GM12878 (cell line): Measurements from ENCODE around the gene SDK2. TPM values are rescaled to one million over a fixed set of nuclear protein-coding genes. Genes with fewer than 3 reads are reported as not detected.

Experiments
- ATAC-seq: fragments of 200-7000 bp; cut with Tn5 transposase; 3 replicates; pipeline ENCODE4 v1.9.1; 2020; ENCODE audit warnings: mild to moderate bottlenecking, moderate library complexity
- BruUV-seq: library from RNA; stranded (reverse); fragments of 400-500 nt; replicated peaks from 2 replicates; lab custom pipeline; 2021; lab: Mats Ljungman, UMichigan
- CTCF ChIA-PET: fragments of 300-600 bp; sonication (Branson Sonifier 250); formaldehyde crosslinking; extraction: SDS; loops from one replicate; lab custom pipeline; 2021; ENCODE audit warnings: inconsistent platforms; lab: Yijun Ruan, JAX
- POLR2A ChIA-PET: fragments of 350-600 bp; formaldehyde crosslinking; extraction: SDS; loops from one replicate; lab custom pipeline; 2021; ENCODE audit warnings: inconsistent platforms; lab: Charles Lee
- RAD21 ChIA-PET: fragments of 300-600 bp; sonication (Branson Sonifier 250); formaldehyde crosslinking; loops from one replicate; lab custom pipeline; 2023; ENCODE audit warnings: antibody characterized with exemption; ENCODE audit not compliant: unreplicated experiment; lab: Charles Lee
- SMC1A ChIA-PET: fragments of 300-600 bp; sonication (Branson Sonifier 250); formaldehyde crosslinking; loops from one replicate; lab custom pipeline; 2023; ENCODE audit not compliant: unreplicated experiment, uncharacterized antibody; lab: Charles Lee
- DNase-seq: peaks from one replicate; pipeline ENCODE4 v3.0.0-alpha.2; 2011; ENCODE audit warnings: low read depth, low spot score
- FAIRE-seq: peaks from 3 replicates; lab custom pipeline; 2011; peaks lifted over from hg19 to GRCh38; lab: Jason Lieb, UNC
- H2AFZ ChIP-seq: 2 replicates; pipeline ENCODE4 v1.6.0; 2011; ENCODE audit warnings: low read depth, low read length, control low read depth; ENCODE audit not compliant: control insufficient read depth
- H3K27ac ChIP-seq: 2 replicates; pipeline ENCODE4 v1.5.1; 2011; ENCODE audit warnings: control low read depth; ENCODE audit not compliant: control insufficient read depth, insufficient read depth
- H3K27me3 ChIP-seq, 2 experiments: replicated peaks in 1 of 2; 2 replicates each; pipeline versions ENCODE4 v1.6.0 to v1.6.1; 2011; ENCODE audit warnings: low read length in 1 of 2; ENCODE audit not compliant: control insufficient read depth in 2 of 2, insufficient read depth in 2 of 2
- H3K36me3 ChIP-seq, 2 experiments: 2 replicates each; pipeline ENCODE4 v1.5.1; 2011; ENCODE audit warnings: low read length in 1 of 2; ENCODE audit not compliant: control insufficient read depth in 2 of 2, insufficient read depth in 2 of 2
- H3K4me1 ChIP-seq: 2 replicates; pipeline ENCODE4 v1.6.1; 2011; ENCODE audit warnings: mild to moderate bottlenecking, low read length, moderate library complexity, mixed read lengths; ENCODE audit not compliant: control insufficient read depth, insufficient read depth
- H3K4me2 ChIP-seq: 2 replicates; pipeline ENCODE4 v1.6.0; 2011; ENCODE audit warnings: control low read depth; ENCODE audit not compliant: control insufficient read depth, insufficient read depth
- H3K4me3 ChIP-seq: fragments of 200-600 bp; sonication (generic); 2 replicates; pipeline ENCODE4 v1.5.1; 2016
- H3K79me2 ChIP-seq: 2 replicates; pipeline ENCODE4 v1.6.0; 2011; ENCODE audit warnings: low read length; ENCODE audit not compliant: control insufficient read depth, insufficient read depth
- H3K9ac ChIP-seq: 2 replicates; pipeline ENCODE4 v1.8.0; 2011; ENCODE audit warnings: low read length, control low read depth, mixed read lengths; ENCODE audit not compliant: control insufficient read depth, insufficient read depth
- H3K9me3 ChIP-seq: replicated peaks from 3 replicates; pipeline ENCODE4 v1.5.1; 2011; ENCODE audit warnings: mild to moderate bottlenecking, low read length; ENCODE audit not compliant: control insufficient read depth, insufficient read depth
- H4K20me1 ChIP-seq: 2 replicates; pipeline ENCODE4 v1.6.0; 2011; ENCODE audit not compliant: control insufficient read depth, insufficient read depth
- ATF7 ChIP-seq: fragments of 450-650 bp; IDR thresholded peaks from 2 replicates; pipeline ENCODE4 v1.6.1; 2016; ENCODE audit warnings: low read depth, mild to moderate bottlenecking
- BHLHE40 ChIP-seq, 2 experiments: fragments of 450-650 bp in 1 of 2; IDR thresholded peaks; 2 replicates each; pipeline ENCODE4 v1.6.1; 2011 to 2017; ENCODE audit warnings: low read depth in 2 of 2, borderline replicate concordance in 1 of 2, improper control_type of control experiment in 1 of 2, low read length in 1 of 2, mild to moderate bottlenecking in 1 of 2
- CEBPB ChIP-seq, 2 experiments: fragments of 150-350 bp in 1 of 2; IDR thresholded peaks; 2 replicates each; pipeline ENCODE4 v1.6.1; 2012 to 2014; ENCODE audit warnings: low read depth in 2 of 2, low read length in 2 of 2, borderline replicate concordance in 1 of 2, inconsistent platforms in 1 of 2
- DPF2 ChIP-seq: fragments of 450-650 bp; IDR thresholded peaks from 2 replicates; pipeline ENCODE4 v1.6.1; 2017; ENCODE audit warnings: mild to moderate bottlenecking
- GATAD2B ChIP-seq: fragments of 450-650 bp; conservative IDR thresholded peaks from 2 replicates; pipeline ENCODE4 v1.6.1; 2017; ENCODE audit warnings: low read depth, mild to moderate bottlenecking, moderate library complexity
- IKZF1 ChIP-seq: fragments of 450-650 bp; conservative IDR thresholded peaks from 2 replicates; pipeline ENCODE4 v1.6.1; 2017; ENCODE audit warnings: antibody characterized with exemption, mild to moderate bottlenecking
- IKZF2 ChIP-seq, 2 experiments: fragments of 450-650 bp; IDR thresholded peaks; 2 replicates each; pipeline ENCODE4 v1.6.1; 2017; ENCODE audit warnings: mild to moderate bottlenecking in 2 of 2, moderate library complexity in 2 of 2
- JUND ChIP-seq: IDR thresholded peaks from 2 replicates; pipeline ENCODE4 v1.6.1; 2012; ENCODE audit warnings: low read depth, mild to moderate bottlenecking, low read length, improper control_type of control experiment, moderate library complexity
- MTA2 ChIP-seq: fragments of 450-650 bp; IDR thresholded peaks from 2 replicates; pipeline ENCODE4 v1.6.1; 2016; ENCODE audit warnings: low read depth, mild to moderate bottlenecking, moderate library complexity
- NFYB ChIP-seq: IDR thresholded peaks from 2 replicates; pipeline ENCODE4 v1.6.1; 2011; ENCODE audit warnings: low read depth, mild to moderate bottlenecking, low read length, improper control_type of control experiment, moderate library complexity; ENCODE audit not compliant: insufficient read depth
- RELA ChIP-seq: fragments of 450-650 bp; IDR thresholded peaks from 2 replicates; pipeline ENCODE4 v1.8.0; 2014; ENCODE audit warnings: borderline replicate concordance; ENCODE audit not compliant: partially characterized antibody
- SMARCA5 ChIP-seq: fragments of 450-650 bp; IDR thresholded peaks from 2 replicates; pipeline ENCODE4 v1.6.1; 2017; ENCODE audit warnings: mild to moderate bottlenecking
- ZNF592 ChIP-seq: fragments of 450-650 bp; IDR thresholded peaks from 2 replicates; pipeline ENCODE4 v1.6.1; 2017; ENCODE audit warnings: mild to moderate bottlenecking, moderate library complexity
- WGBS: methylation state at CpG from one replicate; pipeline ENCODE4 v1.1.6; 2016; ENCODE audit warnings: low lambda C conversion rate; ENCODE audit not compliant: insufficient replicate concordance, insufficient coverage; ENCODE audit errors: missing lambda C conversion rate; 5-methylcytosine and 5-hydroxymethylcytosine counted together
- in situ Hi-C: fragments of 300-500 bp; cut with MboI; formaldehyde crosslinking; loops from 9 replicates; pipeline ENCODE4 v1.14.3; 2018; ENCODE audit warnings: mixed read lengths
- intact Hi-C: fragments of 100-400 bp; cut with micrococcal nuclease; formaldehyde crosslinking; loops from one replicate; pipeline ENCODE4 v1.14.2; 2022; ENCODE audit not compliant: unreplicated experiment
- polyA plus RNA-seq, 11 experiments: library from polyadenylated mRNA; depleted of rRNA in 4 of 11; unstranded in 6 of 11; stranded (reverse) in 5 of 11; fragments of >200 nt; fragmentation: Nextera tagmentation in 4 of 11; fragmentation: Illumina TruSeq in 1 of 11; extraction: Ambion mirVana in 4 of 11; extraction: Trizol in 1 of 11; gene quantifications; 1 replicate in 1 of 11; 2 replicates in 10 of 11; pipeline versions ENCODE4 v1.2.1 to v1.2.3, GENCODE V29; 2011 to 2016; ENCODE audit warnings: inconsistent platforms in 2 of 11, missing spikeins in 2 of 11, low read depth in 1 of 11
- total RNA-seq, 4 experiments: library from RNA; depleted of rRNA in 3 of 4; stranded (reverse); fragments of >200 nt in 3 of 4; fragmentation: Illumina TruSeq in 1 of 4; extraction: Trizol in 1 of 4; gene quantifications; 2 replicates each; pipeline versions ENCODE4 v1.2.1 to v1.2.3, GENCODE V29; 2013 to 2021
- TF ChIP-seq, protein P1 (sequence below): fragments of 450-650 bp; IDR thresholded peaks from 2 replicates; pipeline ENCODE4 v1.6.1; 2017; ENCODE audit warnings: mild to moderate bottlenecking, moderate library complexity

The SDK2 gene
- total and polyA plus RNA-seq, 10 of the 15 experiments (the other 5 are each of a cell fraction or from before 2014, with no cell fraction given), result 0.03 to 0.08 (median 0.03) TPM; not detected in 7

DNA sequence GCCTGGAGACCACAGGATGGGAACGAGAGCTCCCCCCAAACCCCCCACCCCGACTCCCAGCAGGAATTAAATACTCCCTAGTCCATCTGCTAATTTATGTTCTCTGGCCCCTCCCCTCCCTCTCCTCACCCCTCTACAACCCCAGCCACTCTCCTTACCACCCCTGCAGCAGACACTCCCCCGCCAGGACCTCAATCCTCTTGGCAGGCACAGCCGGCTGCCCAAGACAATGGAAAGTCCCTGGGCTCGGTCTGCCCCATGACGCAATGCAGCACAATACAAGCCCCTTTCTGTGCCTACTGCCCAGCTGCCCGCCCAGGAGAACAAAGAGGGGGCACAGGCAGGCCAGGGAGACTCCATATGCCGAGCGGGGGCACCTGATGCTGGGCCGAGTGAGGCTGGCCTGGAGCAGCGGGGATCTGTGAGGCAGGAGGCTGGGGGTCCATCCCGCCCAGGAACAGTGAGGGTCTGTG lies 302.2 kb downstream of the SDK2 start:
- DNase-seq (peak; percentile 20), FAIRE-seq (no peak), ATAC-seq (peak; percentile 84)
- Histone ChIP-seq H3K27ac (no peak overlapping the region), H3K4me1 (no peaks in the 10 kb centered on the region), H4K20me1 (no peaks in the 10 kb centered on the region), H3K79me2 (no peaks in the 10 kb centered on the region), H3K4me3 (no peak overlapping the region), H3K27me3 (no peaks in the 10 kb centered on the region), H2AFZ (no peak overlapping the region), H3K36me3 (no peaks in the 10 kb centered on the region), H3K4me2 (no peak overlapping the region), H3K9ac (no peak overlapping the region), H3K9me3 (no peaks in the 10 kb centered on the region)
- ChIA-PET CTCF (interaction anchor here (0.9 to 6.1 kb wide), 14 partner anchors 8 to 615 kb away, joined by 3 to 39 read pairs (median 5); partner anchors contain the start of gene CDC42EP4), SMC1A (interaction anchor here (0.7 to 2.3 kb wide), 13 partner anchors 12 to 371 kb away, joined by 3 to 13 read pairs (median 4); no protein-coding TSS in a partner anchor), POLR2A (no interaction called here), RAD21 (interaction anchor here (0.6 to 2.7 kb wide), 15 partner anchors 20 to 615 kb away, joined by 3 to 14 read pairs (median 3); partner anchors contain the start of gene CDC42EP4)
- BruUV-seq, result no TSS peak
- in situ Hi-C loops, result no loop called here
- 33% methylated on average over 11 of the region's 12 CpGs for WGBS
- intact Hi-C loops, result no loop called here
- TF ChIP-seq IKZF2 (IDR thresholded peaks at IDR 0.05) (peak in 1 of 2 experiments; percentile 29; a peak in 1 of 4 replicates), ATF7 (peak; percentile 60), DPF2 (peak; percentile 67; the same call in 1 of the 2 replicates), MTA2 (0 out of 2 replicates have a peak, but pooled peaks have one; percentile 38), SMARCA5 (no peak), ZNF592 (peak; percentile 87; the same call in 1 of the 2 replicates), IKZF1 (peak; percentile 63), RELA (peak; percentile 16), GATAD2B (peak; percentile 83), JUND (no peak), BHLHE40 (IDR thresholded peaks at IDR 0.05; ENCODE audit: borderline replicate concordance in 1 of 2, low read depth in 2 of 2, low read length in 1 of 2) (0 out of 4 replicates have a peak, but pooled peaks of 1 of the 2 experiments have one; percentile 17), CEBPB (IDR thresholded peaks at IDR 0.05; ENCODE audit: borderline replicate concordance in 1 of 2, low read depth in 2 of 2, low read length in 2 of 2) (peak in 1 of 2 experiments; percentile 15; a peak in 1 of 4 replicates), NFYB (no peak)
- TF ChIP-seq, protein P1, sequence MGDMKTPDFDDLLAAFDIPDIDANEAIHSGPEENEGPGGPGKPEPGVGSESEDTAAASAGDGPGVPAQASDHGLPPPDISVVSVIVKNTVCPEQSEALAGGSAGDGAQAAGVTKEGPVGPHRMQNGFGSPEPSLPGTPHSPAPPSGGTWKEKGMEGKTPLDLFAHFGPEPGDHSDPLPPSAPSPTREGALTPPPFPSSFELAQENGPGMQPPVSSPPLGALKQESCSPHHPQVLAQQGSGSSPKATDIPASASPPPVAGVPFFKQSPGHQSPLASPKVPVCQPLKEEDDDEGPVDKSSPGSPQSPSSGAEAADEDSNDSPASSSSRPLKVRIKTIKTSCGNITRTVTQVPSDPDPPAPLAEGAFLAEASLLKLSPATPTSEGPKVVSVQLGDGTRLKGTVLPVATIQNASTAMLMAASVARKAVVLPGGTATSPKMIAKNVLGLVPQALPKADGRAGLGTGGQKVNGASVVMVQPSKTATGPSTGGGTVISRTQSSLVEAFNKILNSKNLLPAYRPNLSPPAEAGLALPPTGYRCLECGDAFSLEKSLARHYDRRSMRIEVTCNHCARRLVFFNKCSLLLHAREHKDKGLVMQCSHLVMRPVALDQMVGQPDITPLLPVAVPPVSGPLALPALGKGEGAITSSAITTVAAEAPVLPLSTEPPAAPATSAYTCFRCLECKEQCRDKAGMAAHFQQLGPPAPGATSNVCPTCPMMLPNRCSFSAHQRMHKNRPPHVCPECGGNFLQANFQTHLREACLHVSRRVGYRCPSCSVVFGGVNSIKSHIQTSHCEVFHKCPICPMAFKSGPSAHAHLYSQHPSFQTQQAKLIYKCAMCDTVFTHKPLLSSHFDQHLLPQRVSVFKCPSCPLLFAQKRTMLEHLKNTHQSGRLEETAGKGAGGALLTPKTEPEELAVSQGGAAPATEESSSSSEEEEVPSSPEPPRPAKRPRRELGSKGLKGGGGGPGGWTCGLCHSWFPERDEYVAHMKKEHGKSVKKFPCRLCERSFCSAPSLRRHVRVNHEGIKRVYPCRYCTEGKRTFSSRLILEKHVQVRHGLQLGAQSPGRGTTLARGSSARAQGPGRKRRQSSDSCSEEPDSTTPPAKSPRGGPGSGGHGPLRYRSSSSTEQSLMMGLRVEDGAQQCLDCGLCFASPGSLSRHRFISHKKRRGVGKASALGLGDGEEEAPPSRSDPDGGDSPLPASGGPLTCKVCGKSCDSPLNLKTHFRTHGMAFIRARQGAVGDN, result peak; percentile 80
